ENCODE measurements around the gene TCHP. TPM values are rescaled to one million over a fixed set of nuclear protein-coding genes. Genes with fewer than 3 reads are reported as not detected.

TCHP gene
- total and polyA plus RNA-seq, 2 of the 13 experiments (the other 11 are each of a cell fraction or from before 2014, with no cell fraction given), result 6.7 to 12.2 TPM

- peak; percentile 42; the same call in 1 of the 2 replicates for TF ChIP-seq PBX2 (CRISPR knock-in tag; IDR thresholded peaks at IDR 0.05)
- no peak for TF ChIP-seq FIP1L1 (IDR thresholded peaks at IDR 0.05; ENCODE audit: borderline replicate concordance, insufficient read depth, low read depth, low read length)
- TF ChIP-seq HOXA7 (CRISPR knock-in tag; IDR thresholded peaks at IDR 0.05), result no peak
- no peak; the same call in 1 of the 2 replicates for TF ChIP-seq AHDC1 (CRISPR knock-in tag; IDR thresholded peaks at IDR 0.05; ENCODE audit: borderline replicate concordance)
- no peak for TF ChIP-seq CSRNP2 (CRISPR knock-in tag; conservative IDR thresholded peaks at IDR 0.05; ENCODE audit: low read depth)
- no peak for TF ChIP-seq SNAI1 (CRISPR knock-in tag; IDR thresholded peaks at IDR 0.05; ENCODE audit: borderline replicate concordance)
- TF ChIP-seq SKIL (CRISPR knock-in tag; IDR thresholded peaks at IDR 0.05; ENCODE audit: borderline replicate concordance), result no peak
- TF ChIP-seq ZNF883 (CRISPR knock-in tag; IDR thresholded peaks at IDR 0.05; ENCODE audit: not compliant biosample characterization), result no peak
- TF ChIP-seq ZBTB14 (CRISPR knock-in tag; IDR thresholded peaks at IDR 0.05), result no peak
- TF ChIP-seq ZNF556 (CRISPR knock-in tag; IDR thresholded peaks at IDR 0.05; ENCODE audit: borderline replicate concordance), result no peak
- TF ChIP-seq CHD4 (IDR thresholded peaks at IDR 0.05; ENCODE audit: borderline replicate concordance, low read length), result no peak; the same call in 1 of the 2 replicates
- TF ChIP-seq ZNF382 (CRISPR knock-in tag; IDR thresholded peaks at IDR 0.05; ENCODE audit: borderline replicate concordance), result no peak
- TF ChIP-seq ZNF777 (CRISPR knock-in tag; IDR thresholded peaks at IDR 0.05), result no peak
- no peak; the same call in 1 of the 2 replicates for TF ChIP-seq GFI1 (CRISPR knock-in tag; IDR thresholded peaks at IDR 0.05; ENCODE audit: borderline replicate concordance)
- no peak for TF ChIP-seq CERS6 (CRISPR knock-in tag; IDR thresholded peaks at IDR 0.05)
Measured at GRCh38 chr12:109949089-109949488, 49.0 kb downstream of the TCHP start (continued).

Measured in HepG2 (cell line).